Islet of Langerhans (tissue), 1 donor: ENCODE data around the gene CACNA1B.
"Not testable (repeated sequence)": the region's sequence is repeated elsewhere in the genome, so short reads cannot be mapped to it uniquely, and the experiment has no call there.

Experiments
- FAIRE-seq: peaks from one replicate; lab custom pipeline; 2011; peaks lifted over from hg19 to GRCh38; lab: Jason Lieb, UNC

Gene CACNA1B

DNA sequence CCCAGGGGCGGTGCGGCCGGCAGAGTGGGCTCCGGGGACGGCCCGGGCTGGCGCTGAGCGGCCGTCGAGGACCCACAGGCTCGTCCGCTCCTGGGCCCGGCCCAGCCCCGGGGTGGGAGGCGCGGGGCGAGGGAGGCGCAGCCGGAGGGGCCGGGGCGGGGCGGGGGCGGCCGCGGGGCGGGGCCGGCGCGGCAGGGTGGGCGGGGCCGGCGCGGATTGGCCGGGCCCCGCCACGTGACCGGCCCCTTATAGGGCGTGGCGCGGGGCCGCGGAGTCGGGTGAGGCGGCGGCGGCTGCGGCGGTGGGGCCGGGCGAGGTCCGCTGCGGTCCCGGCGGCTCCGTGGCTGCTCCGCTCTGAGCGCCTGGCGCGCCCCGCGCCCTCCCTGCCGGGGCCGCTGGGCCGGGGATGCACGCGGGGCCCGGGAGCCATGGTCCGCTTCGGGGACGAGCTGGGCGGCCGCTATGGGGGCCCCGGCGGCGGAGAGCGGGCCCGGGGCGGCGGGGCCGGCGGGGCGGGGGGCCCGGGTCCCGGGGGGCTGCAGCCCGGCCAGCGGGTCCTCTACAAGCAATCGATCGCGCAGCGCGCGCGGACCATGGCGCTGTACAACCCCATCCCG lies at the start of gene CACNA1B:
TSS of gene CACNA1B (plus strand) at position 277 of the 617 bp plus-strand sequence. CDS start at position 429, 152 bp downstream.
- not testable (repeated sequence) for FAIRE-seq

- FAIRE-seq, result no peak
Observed at GRCh38 chr9:137827908-137828526, 49.6 kb upstream of the CACNA1B start.

DNA sequence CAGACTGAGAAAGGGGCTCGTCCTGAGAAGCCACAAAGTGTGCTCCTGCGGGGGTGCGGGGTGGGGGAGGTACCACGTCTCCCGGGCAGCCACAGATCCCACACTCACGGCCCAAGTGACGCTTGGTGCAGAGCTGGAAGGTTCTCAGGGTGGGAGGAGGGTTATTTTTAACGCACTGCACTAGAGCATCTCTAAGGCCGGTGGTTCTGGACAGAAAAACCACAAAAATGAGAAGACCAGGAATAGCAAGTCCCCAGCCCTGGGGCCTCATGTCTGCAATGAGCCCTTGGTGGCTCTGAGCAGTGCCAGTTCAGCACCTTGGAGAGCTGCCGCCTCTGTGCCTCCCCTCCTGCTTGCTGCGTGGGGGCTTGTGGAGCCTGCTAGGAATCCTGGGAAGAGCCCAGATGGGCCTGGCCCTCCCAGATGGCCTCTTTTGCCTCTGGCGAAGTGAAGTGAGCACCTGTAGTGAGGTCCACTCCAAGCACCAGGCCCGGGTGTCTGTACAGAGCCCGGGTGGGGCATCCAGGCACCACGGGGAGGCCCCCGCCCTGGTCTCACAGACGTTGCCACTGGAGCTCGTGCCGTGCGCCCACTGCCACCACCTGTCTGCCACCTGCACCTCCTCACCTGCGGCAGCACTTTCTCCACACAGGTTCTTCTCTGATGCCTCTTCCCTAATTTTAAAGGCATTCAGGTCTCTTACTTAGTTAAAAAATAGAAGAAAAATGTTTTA lies 48.9 kb upstream of the CACNA1B start:
- FAIRE-seq, result no peak

- FAIRE-seq, result no peak
Observed at GRCh38 chr9:137829260-137829996, 48.2 kb upstream of the CACNA1B start.

DNA sequence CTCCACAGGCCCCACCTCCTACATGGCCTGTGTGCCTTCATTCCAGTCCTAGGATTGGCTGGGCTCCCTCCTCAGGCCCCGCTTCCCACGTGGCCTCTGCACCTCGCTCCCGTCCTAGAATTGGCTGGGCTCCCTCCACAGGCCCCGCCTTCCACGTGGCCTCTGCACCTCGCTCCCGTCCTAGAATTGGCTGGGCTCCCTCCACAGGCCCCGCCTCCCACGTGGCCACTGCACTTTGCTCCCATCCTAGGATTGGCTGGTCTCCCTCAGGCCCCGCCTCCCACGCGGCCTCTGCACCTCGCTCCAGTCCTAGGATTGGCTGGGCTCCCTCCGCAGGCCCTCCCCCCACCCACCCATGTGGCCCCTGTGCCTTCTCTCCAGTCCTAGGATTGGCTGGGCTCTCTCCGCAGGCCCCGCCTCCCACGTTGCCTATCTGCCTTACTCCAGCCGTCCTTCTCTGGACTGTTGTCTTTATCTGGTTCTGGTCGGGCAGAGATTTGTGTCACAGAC lies 45.3 kb upstream of the CACNA1B start:
- FAIRE-seq, result no peak

- FAIRE-seq, result no peak
Observed at GRCh38 chr9:137832830-137833590, 44.6 kb upstream of the CACNA1B start.

DNA sequence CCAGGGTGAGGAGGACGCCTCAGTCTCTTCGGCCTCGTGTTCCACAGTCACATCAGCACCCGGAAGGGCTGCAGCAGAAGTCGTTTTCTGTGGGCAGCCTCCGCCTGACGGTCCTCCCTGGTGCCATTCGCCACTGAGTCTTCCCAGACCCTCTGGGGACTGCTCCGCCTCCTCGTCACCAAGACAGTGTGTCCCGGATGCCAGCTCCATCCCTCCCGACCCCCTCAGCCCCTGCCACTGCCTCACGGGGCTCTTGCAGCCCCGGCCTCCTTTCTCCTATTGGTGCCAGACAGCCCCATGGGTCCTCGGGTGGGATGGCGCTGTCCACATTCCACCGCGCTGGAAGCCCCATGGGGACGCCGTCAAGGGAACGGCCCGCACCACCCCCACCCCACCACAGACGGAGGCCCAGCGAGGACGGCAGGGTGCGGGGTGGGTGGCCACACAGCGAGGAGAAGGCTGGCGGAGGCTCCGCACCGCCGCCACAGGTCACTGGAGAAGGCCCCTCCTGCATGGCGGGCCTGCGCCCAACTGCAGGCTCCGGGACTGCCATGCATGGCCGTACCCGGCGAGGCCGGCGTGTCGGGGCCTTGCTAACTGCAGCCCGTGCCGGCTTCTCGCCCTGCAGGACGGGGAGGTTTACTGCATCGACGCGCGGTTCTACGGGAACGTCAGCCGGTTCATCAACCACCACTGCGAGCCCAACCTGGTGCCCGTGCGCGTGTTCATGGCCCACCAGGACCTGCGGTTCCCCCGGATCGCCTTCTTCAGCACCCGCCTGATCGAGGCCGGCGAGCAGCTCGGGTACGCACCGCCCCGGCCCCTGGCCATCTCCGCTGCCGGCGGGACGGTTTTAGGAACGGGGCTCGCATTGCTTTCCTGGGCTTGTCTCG lies 43.6 kb upstream of the CACNA1B start:
- no peak for FAIRE-seq

- FAIRE-seq, result no peak
Observed at GRCh38 chr9:137834846-137835546, 42.6 kb upstream of the CACNA1B start.

DNA sequence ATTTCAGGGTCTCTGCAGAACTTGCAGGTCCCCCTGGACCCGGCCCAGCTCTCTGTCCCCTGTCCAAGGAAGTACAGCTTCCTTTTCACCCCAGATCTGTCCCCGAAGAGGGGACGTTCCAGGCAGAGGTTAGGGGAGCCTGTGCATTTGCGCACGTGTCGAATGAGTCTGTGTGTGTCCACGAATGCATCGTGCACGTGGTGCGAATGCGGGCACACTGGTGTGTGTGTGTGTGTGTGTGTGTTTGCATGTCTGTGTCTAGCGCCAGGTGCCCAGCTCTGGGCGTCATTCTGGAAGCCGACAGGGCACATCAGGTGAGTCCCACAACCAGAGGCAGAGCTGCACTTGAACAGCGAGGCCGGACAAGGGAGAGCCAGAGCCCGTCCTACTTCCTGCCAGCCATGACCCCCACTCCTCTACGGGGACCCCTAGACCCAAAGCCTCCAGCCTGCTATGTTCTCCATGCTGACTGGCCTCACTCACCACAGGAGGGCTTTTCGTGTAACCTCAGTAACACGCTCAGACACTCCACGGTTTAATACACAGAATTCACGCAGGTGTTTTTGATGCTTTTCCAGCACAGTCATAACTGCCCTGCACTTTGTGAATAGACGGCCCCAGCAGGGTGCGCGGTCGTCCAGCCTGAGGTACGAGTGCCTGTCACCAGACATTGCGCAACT lies 41.3 kb upstream of the CACNA1B start:
- no peak for FAIRE-seq

- FAIRE-seq, result no peak
Observed at GRCh38 chr9:137836831-137837241, 40.7 kb upstream of the CACNA1B start.

DNA sequence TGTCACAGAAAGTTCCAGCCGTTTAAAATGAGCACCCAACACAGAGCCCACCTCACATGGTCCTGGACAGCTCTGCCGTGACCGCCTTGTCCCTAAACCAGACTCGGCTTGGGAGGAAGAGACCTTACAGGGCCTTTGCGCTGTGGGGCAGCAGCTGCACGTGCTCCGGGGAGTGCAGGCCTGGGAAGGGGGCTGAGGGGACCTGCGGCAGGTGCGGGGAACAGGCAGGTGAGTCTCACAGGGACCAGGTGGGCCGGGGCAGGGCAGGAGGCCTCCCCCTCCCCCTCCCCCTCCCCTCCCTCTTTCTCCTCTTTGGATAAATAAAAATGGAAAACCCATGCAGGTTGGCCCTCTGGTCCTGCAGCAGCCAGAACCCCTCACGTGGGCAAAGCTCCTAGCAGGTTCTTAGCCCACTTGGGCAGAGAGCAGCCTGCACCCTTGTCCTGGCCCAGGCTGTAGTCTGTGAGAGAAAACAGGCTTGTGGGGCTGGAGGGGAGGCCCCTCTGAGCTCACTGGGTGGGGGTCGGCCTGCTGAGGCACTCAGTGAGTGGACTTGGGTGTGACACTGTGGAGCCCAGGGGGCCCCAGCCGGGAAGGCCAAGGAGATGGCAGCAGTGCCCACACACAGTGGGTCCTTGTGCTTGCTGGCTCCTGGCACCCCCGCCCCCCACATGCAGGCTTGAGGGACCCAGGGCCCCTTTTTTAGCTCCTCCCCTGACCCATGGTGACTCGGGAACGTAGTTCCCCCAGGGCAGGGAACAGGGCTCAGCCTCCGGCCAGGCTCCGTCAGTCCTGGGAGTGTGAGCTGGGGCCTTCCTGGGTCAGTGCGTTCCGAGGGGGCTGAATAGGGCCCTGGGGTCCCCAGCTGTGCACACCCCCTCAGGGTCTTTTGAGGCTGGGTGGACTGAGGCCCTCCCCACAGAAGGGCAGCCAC lies 40.0 kb upstream of the CACNA1B start:
- no peak for FAIRE-seq

DNA sequence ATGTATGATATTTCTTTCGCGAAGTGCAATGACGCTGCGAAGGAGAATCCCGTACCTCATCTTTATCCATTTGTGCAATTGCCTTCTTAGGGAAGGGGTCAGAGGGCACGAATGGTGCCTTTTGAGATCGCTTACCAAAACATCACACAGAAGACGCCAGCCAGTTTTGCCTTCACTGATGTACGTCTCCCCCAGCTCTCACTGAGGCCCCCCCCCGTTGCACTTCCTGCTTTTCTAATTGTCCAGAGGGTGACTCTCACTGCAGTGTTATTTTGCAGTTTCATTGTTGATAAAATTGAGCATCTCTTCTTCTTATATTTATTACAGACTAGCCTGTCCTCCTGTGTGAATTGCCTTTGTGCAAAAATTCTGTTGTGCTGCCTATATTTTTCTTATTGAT lies 39.0 kb upstream of the CACNA1B start:
- FAIRE-seq, result no peak

DNA sequence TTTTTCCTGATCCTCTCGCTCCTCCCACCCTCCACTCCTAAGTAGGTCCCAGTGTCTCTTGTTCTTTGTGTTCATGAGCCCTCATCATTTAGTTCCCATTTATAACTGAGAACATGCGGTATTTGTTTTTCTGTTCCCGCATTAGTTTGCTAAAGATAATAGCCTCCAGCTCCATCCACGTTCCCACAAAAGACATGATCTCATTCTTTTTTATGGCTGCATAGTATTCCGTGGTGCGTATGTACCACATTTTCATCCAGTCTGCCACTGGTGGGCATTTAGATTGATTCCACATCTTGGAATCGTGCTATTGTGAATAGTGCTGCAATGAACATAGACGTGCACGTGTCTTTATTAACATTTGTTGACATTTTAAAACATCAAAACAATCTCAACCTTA lies 34.2 kb upstream of the CACNA1B start:
- no peak for FAIRE-seq

GRCh38 chr9:137851516-137852267 lies 25.9 kb upstream of the CACNA1B start:
- no peak for FAIRE-seq

GRCh38 chr9:137853392-137853995 lies 24.1 kb upstream of the CACNA1B start:
- FAIRE-seq, result no peak

- FAIRE-seq, result no peak
Observed at GRCh38 chr9:137860361-137860760, 17.2 kb upstream of the CACNA1B start.

- FAIRE-seq, result no peak
Observed at GRCh38 chr9:137865581-137866145, 11.9 kb upstream of the CACNA1B start.
